NCI-H2196 (cell line): Measurements from ENCODE around the gene PNMT.

ENCODE experiments used
- DNase-seq: peaks from one replicate; lab custom pipeline; 2025; ENCODE audit not compliant: unreplicated experiment; lab: John Stamatoyannopoulos, UW

The PNMT gene

GRCh38 chr17:39669897-39670735 lies 1.9 kb downstream of the PNMT start:
- DNase-seq: no peak

DNA sequence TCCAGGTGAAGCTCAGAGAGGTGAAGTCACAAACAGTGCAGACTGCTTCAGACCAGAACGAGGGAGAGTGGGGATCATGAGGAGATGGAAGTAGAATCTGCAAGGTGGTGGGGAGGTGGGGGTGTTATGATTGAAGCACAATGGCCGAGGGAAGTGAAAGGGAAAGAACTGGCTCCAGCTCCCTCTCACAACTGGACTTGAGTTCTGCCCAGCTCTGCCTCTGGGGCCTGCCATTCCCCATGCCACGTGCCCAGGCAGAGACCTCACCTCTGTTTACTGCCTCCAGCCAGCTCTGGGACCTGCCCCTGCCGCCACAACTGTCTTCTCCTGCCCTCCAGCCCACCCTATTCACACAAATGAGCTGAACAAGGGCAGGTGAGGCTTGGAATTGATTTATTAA lies 2.5 kb downstream of the PNMT start:
- DNase-seq: no peak

DNA sequence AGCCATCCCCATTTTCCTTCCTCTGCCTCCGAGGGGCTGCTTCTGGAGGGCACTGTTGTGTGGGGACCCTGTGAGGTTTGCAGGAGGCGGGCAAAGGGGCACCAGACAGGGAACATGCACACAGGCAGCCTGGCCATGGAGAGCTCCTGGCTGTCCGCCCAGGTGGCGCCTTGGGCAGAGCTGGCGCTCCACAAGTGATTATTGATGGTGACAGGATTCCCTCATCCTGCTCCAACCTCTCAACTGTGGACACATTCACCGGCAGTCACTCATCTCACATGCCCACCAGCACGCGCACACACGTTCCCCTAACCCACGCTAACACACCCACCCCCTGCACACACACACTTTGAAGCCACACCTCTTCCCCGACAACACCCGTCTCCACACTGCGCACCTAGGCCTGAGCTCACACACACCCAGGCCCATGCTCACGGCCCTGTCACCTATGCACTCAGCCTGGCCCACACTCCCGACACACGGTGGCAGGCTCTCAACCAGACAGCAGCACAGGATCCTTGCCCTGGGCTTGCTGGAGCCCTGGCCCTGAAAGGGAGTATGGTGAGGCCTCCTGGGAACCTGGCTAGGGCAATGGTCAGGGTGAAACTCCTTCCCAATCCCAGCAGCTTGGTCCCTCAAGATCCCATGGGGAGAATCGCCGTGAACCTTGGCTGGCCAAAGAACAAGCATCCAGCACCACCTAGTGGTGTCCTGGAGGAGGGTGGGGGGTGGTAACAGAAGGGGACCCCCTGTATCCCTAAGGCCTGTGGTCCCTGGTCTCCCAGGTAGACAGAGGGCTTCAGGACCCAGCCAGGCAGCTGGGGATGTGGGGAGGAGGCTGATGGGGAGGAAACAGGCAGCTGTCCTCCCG lies 3.6 kb downstream of the PNMT start:
- no peak for DNase-seq

GRCh38 chr17:39672522-39673334 lies 4.5 kb downstream of the PNMT start:
- no peak for DNase-seq

- no peak for DNase-seq
Observed at GRCh38 chr17:39673335-39674081, 5.3 kb downstream of the PNMT start.

DNA sequence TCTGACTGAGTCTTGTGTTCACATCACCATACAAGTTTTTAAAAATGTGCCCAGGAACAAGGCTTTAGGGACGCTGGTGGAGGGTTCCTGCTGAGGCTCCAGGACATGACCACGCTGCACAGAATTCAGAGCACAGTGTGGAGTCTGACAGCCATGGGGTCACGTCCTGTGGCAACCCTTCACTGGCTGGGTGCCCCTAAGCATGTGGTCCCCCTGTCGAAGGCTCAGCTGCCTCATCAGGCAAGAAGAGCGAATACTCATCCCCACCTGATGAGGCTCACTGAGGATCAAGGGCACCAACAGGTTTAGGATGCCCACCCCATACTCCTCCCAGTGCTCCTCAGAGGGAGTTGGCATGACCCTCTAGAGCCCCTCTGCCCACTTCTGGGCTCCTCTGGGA lies 5.9 kb downstream of the PNMT start:
- no peak for DNase-seq

DNA sequence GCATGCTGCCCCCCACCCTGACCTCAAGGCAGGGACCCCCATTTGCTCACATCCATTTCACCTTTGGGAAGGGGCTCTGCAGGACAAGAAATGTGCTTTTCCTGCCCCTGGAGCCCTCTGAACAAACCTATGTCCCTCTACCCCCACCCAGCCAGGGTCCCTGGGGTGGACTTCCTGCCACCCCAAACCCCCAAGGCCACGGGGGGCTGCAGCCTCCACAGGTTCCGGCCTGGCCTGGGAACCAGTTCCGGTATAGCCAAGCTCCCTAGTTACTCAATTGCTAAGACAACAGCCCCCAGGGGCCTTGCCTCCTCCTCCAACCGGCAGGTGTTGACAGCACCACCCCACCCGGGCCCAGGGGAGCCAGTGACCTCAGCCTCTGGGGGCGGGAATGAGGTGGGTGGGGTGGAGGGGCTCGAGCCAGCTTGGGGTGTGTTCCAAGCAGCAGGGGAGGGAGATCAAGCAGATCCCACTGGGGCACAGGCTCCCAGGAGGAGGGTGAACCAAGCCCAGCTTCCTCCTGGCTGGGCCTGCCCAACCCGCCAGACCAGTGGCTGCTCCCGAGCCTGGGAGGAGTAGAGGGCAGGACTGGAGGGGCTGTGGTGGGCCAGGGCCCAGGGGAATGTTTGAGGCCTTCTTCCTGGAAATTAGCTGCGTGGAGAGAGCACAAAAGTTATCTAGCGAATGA lies 6.6 kb downstream of the PNMT start:
- DNase-seq: peak; percentile 20

DNA sequence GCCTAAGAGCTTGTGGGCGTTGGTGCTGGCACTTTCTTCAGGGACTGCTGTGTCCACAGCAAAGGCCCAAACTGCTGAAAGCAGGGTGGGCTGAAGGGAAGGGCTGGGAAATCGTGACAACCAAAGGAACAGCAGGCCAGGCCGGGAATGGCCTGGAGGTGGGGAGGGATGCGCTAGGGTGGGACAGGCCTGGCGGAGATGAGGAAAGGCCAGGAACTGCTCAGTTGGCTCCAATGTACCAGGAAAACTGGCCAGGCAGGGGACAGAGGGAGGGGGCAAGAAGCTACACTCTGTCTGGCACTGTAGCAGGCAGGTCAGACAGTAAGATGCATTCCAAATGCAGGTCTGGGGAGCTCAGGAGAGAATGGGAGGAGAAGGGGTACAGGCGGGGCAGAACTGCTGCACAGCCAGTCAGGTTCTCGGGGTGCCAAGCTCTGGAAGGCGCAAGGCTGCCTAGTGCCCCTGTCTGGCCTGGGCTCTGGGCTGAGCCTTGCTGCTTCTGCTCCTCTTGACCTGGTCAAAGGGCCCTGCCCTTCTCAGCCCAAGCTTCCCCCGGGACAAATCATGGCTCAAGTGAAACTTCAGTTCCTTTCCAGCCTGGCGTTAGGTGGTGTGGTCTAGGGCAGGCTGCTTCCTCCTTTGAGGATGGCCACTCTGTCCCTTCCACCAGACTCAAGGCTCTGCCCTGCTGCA lies 7.3 kb downstream of the PNMT start:
- DNase-seq: no peak

DNA sequence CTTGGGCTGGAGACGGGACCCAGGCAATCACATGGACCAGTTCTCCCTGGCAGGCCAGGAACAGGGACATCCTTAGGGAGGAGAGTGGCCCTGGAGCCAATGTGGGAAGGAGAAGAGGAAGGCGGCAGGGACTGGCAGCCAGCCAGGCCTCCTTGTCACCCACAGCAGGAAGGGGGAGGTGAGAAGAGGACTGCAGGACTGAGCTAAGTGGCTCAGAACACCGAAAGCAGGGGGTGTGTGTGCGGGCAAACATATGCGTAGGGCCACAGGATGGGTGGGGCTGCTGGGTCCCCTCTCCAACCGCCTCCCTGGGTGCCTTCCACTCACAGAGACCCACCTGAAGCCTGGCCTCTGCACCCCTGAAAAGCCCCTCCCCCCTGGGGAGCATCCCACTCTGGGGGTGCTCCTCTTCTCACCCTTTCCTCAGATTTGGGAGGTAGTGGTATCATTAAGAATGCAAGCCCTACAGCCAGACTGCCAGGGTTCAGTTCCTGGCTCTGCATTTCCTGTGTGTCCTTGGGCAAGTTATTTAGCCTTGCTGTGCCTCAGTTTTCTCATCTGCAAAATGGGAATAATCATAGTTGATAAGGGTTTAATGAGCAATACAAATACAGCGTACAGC lies 8.1 kb downstream of the PNMT start:
- DNase-seq: peak; percentile 32

- no peak for DNase-seq
Observed at GRCh38 chr17:39677072-39677471, 8.8 kb downstream of the PNMT start.

- no peak for DNase-seq
Observed at GRCh38 chr17:39677542-39678339, 9.5 kb downstream of the PNMT start.

DNA sequence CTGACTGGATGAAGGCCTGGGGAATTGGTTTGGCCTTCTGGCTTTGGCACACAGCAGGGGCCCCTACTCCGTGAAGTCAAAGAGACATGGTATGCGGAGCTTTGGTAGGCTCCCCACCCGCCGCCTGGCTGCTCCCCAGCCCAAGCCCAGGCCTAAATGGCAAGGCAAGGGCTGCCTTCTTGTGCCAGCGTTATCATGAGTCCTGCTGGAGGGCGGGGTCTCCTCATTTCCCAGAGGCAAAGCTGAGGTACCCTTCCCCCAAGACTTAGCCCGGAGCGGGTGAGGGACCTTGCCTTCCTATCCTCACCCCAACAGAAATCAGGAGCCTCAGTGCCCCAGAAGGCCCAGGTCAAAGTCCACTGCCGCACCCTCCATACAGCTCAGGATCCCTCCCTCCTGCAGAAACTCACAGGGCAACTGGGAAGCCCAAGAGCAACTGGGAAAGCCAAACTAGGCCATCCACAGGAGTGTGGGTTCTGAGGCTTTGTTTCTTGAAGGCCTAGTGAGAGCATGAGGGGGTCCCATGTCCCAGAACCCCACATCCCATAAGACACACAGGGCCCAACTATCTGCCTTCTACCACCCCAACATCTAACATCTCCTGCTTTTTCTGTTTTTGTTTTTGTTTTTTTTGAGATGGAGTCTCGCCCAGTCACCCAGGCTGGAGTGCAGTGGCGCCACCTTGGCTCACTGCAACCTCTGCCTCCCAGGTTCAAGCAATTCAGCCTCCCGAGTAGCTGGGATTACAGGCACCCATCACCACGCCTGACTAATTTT lies 10.3 kb downstream of the PNMT start:
- DNase-seq: no peak

GRCh38 chr17:39679521-39680192 lies 11.4 kb downstream of the PNMT start:
- no peak for DNase-seq

DNA sequence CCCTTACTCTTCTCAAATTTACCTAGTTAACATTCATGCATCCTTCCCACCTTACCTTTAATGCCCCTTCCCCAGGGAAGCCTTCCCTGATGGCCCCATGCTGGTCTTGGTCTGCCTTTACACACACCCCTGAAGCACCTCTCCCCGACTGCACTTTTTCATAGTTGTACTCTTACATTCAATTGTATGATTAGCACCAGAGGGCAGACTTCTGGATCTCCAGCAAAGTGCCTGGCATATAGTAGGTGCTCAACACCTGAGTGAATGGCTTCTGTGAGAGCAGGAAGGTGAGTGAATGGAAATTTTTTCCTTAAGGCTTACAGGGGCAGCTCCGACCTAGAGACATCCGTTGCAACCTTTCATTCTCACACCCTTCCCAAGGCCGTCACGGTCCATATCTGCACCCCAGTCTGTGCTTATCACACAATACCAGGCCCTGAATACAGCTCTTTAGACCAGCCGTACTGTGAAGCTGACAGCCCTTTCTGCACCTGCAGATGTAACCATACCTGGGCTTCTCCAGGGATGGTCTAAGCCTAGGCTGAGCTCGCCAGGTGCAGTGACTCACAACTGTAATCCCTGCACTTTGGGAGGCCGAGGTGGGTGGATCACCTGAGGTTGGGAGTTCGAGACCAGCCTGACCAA lies 15.2 kb downstream of the PNMT start:
- no peak for DNase-seq

GRCh38 chr17:39684369-39685192 lies 16.3 kb downstream of the PNMT start:
- no peak for DNase-seq
